ENCODE measurements around the gene MAP2. TPM values are rescaled to one million over a fixed set of nuclear protein-coding genes. Genes with fewer than 3 reads are reported as not detected.

The MAP2 gene
- total RNA-seq, 3 donors from 2014 or later, result 8.2 to 18.6 (median 11.5) TPM

DNA sequence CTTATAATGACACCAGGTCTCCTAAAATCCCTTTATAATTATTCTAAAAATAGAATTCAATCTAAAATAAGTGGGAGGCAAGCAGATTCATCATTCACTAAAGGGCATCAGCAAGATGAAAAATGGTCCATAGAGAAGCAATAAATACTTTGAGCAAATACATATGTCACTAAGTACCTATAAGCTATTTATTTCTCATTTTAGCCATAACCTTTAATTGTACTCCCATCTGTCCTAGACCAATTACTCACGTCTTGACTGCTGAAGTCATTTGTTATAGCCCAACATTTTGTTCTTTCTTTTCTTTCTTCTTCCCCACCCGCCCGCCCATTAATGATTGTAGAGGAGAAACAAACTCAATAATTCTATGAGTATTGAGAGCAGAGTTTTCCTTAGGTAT lies 105.7 kb downstream of the MAP2 start:
- TF ChIP-seq POLR2A (IDR thresholded peaks at IDR 0.05), result no peak
- TF ChIP-seq POLR2AphosphoS5 (IDR thresholded peaks at IDR 0.05), result no peak
- TF ChIP-seq, protein P1, sequence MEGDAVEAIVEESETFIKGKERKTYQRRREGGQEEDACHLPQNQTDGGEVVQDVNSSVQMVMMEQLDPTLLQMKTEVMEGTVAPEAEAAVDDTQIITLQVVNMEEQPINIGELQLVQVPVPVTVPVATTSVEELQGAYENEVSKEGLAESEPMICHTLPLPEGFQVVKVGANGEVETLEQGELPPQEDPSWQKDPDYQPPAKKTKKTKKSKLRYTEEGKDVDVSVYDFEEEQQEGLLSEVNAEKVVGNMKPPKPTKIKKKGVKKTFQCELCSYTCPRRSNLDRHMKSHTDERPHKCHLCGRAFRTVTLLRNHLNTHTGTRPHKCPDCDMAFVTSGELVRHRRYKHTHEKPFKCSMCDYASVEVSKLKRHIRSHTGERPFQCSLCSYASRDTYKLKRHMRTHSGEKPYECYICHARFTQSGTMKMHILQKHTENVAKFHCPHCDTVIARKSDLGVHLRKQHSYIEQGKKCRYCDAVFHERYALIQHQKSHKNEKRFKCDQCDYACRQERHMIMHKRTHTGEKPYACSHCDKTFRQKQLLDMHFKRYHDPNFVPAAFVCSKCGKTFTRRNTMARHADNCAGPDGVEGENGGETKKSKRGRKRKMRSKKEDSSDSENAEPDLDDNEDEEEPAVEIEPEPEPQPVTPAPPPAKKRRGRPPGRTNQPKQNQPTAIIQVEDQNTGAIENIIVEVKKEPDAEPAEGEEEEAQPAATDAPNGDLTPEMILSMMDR (IDR thresholded peaks at IDR 0.05), result no peak
- H3K27ac ChIP-seq, result no peak overlapping the region
- H3K9me3 ChIP-seq, result no peaks in the 10 kb centered on the region
- H3K4me3 ChIP-seq, result no peak overlapping the region
- H3K4me1 ChIP-seq, result no peaks in the 10 kb centered on the region
- intact Hi-C loops (cut with DNase I; ENCODE audit: low total_unique reads), result no loop called here
- H3K27me3 ChIP-seq, result no peaks in the 10 kb centered on the region
- H3K36me3 ChIP-seq, result no peaks in the 10 kb centered on the region
- no peak for DNase-seq (ENCODE audit: low spot score in 2 of 2)

DNA sequence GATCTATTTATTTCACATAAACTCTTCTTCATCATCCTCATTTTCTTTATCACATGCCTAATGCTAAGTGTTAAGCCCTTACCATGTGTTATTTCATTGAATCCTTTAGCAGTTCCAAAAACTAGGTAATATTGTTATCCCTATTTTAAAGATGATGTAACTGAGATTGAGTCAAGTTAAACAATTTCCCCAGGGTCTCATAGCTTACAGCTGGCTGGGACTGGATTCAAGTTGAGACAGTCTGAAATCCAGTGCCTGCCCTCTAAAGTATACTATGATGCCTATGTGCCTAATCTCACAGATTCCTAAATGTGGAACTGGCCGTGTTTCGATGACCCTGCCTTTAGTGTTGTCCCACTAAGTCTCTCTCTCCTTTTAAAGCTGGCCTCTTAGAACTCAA lies 108.5 kb downstream of the MAP2 start:
- no peak for DNase-seq (ENCODE audit: low spot score in 2 of 2)
- TF ChIP-seq, protein P1 (IDR thresholded peaks at IDR 0.05), result no peak
- TF ChIP-seq POLR2AphosphoS5 (IDR thresholded peaks at IDR 0.05) (no peak), POLR2A (IDR thresholded peaks at IDR 0.05) (no peak)
- Histone ChIP-seq H3K9me3 (no peaks in the 10 kb centered on the region), H3K4me3 (no peak overlapping the region), H3K36me3 (no peaks in the 10 kb centered on the region), H3K4me1 (no peaks in the 10 kb centered on the region), H3K27ac (no peak overlapping the region), H3K27me3 (no peaks in the 10 kb centered on the region)
- intact Hi-C loops (cut with DNase I; ENCODE audit: low total_unique reads), result no loop called here

DNA sequence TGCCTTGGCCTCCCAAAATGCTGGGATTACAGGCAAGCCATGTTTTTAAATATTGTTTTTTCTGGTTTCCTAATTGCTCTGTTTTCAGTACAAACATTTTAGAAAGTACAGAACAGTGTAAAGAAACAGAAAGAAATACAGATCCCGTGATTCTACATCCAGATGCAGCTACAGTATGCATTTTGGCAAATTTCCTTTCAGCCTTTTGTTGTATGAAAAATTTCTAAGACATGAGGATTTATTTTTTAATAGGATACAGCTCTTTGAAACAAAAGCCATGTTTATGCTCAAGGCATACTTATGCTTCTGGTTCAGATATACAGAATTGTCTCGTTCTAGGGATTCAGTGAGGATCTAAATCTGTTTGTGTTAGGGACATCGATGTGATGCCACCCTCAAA lies 109.5 kb downstream of the MAP2 start:
- no peak overlapping the region for H3K27ac ChIP-seq
- H3K4me3 ChIP-seq, result no peak overlapping the region
- no peaks in the 10 kb centered on the region for H3K4me1 ChIP-seq
- no peak for DNase-seq (ENCODE audit: low spot score in 2 of 2)
- no peaks in the 10 kb centered on the region for H3K9me3 ChIP-seq
- H3K27me3 ChIP-seq, result no peaks in the 10 kb centered on the region
- no peak for TF ChIP-seq POLR2AphosphoS5 (IDR thresholded peaks at IDR 0.05)
- TF ChIP-seq, protein P1 (IDR thresholded peaks at IDR 0.05), result no peak
- TF ChIP-seq POLR2A (IDR thresholded peaks at IDR 0.05), result no peak
- intact Hi-C loops (cut with DNase I; ENCODE audit: low total_unique reads), result no loop called here
- no peaks in the 10 kb centered on the region for H3K36me3 ChIP-seq

DNA sequence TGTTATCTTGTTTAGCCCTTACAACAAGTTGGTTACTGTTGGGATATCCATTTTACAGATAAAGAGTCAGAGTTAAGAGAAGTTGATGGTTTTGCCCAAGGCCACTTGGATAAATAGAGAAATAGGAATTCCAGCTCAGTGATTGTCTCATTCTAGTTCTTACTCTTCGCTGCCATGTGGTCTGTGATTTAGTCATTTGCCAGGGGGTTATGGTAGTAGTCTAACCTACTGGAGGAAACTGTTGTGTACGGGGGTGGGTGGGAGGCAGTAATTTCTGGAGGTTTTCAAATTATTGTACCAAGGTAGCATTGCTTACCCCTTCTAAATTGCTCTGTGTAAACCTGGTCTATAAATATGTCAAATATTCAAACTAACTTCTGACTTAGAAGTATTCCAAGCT lies 110.4 kb downstream of the MAP2 start:
- Histone ChIP-seq H3K27me3 (no peaks in the 10 kb centered on the region), H3K27ac (no peak overlapping the region), H3K36me3 (no peaks in the 10 kb centered on the region), H3K9me3 (no peaks in the 10 kb centered on the region), H3K4me1 (no peaks in the 10 kb centered on the region), H3K4me3 (no peak overlapping the region)
- DNase-seq (ENCODE audit: low spot score in 2 of 2), result no peak
- TF ChIP-seq, protein P1 (IDR thresholded peaks at IDR 0.05), result no peak
- TF ChIP-seq POLR2A (IDR thresholded peaks at IDR 0.05) (no peak), POLR2AphosphoS5 (IDR thresholded peaks at IDR 0.05) (no peak)
- intact Hi-C loops (cut with DNase I; ENCODE audit: low total_unique reads), result no loop called here

DNA sequence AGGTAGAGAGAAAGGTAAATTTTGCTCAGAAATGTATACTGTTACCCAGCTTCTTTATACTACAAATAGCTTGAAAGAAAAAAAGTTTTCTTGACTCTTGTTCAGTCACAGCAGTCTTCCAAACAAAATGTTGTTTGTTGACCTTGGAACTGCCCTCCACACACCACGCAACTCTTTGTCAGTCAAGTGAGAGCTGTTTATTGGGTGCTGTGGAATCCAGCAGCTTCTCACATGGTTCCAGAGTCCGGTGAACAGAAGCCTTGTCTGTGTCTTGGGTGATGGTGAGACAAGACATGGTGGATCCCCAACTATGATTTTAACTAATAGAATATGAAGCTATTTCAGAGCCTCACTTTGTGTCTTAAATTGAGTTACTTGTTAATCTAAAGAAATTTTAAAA lies 112.5 kb downstream of the MAP2 start:
- intact Hi-C loops (cut with DNase I; ENCODE audit: low total_unique reads), result no loop called here
- TF ChIP-seq POLR2A (IDR thresholded peaks at IDR 0.05), result no peak
- TF ChIP-seq, protein P1 (IDR thresholded peaks at IDR 0.05), result no peak
- Histone ChIP-seq H3K4me1 (no peaks in the 10 kb centered on the region), H3K27ac (no peak overlapping the region), H3K4me3 (no peak overlapping the region), H3K9me3 (no peaks in the 10 kb centered on the region), H3K27me3 (no peaks in the 10 kb centered on the region), H3K36me3 (no peaks in the 10 kb centered on the region)
- DNase-seq (ENCODE audit: low spot score in 2 of 2), result no peak
